ENCODE data around the gene PEPD.

Gene PEPD

GRCh38 chr19:33400856-33401682, 120.5 kb downstream of the PEPD start:
- TF ChIP-seq CTCF (IDR thresholded peaks at IDR 0.05; ENCODE audit: low read depth, low read length, missing control alignments): no peak
- no peak for DNase-seq (ENCODE audit: extremely low read depth, low read depth)
- no peak overlapping the region for H3K4me3 ChIP-seq (replicated peaks; ENCODE audit: low read depth, low read length)

- H3K4me3 ChIP-seq (replicated peaks; ENCODE audit: low read depth, low read length): no peak overlapping the region
- DNase-seq (ENCODE audit: extremely low read depth, low read depth): no peak
- TF ChIP-seq CTCF (IDR thresholded peaks at IDR 0.05; ENCODE audit: low read depth, low read length, missing control alignments): no peak
These were observed 121.6 kb downstream of the PEPD start for GRCh38 chr19:33399745-33400681.

GRCh38 chr19:33399081-33399744, 122.4 kb downstream of the PEPD start:
- no peak overlapping the region for H3K4me3 ChIP-seq (replicated peaks; ENCODE audit: low read depth, low read length)
- DNase-seq (ENCODE audit: extremely low read depth, low read depth): no peak
- TF ChIP-seq CTCF (IDR thresholded peaks at IDR 0.05; ENCODE audit: low read depth, low read length, missing control alignments): no peak

- TF ChIP-seq CTCF (IDR thresholded peaks at IDR 0.05; ENCODE audit: low read depth, low read length, missing control alignments): no peak
- DNase-seq (ENCODE audit: extremely low read depth, low read depth): no peak
- no peak overlapping the region for H3K4me3 ChIP-seq (replicated peaks; ENCODE audit: low read depth, low read length)
These were observed 123.1 kb downstream of the PEPD start for GRCh38 chr19:33398361-33399060.

GRCh38 chr19:33397536-33398360, 123.8 kb downstream of the PEPD start:
- TF ChIP-seq CTCF (IDR thresholded peaks at IDR 0.05; ENCODE audit: low read depth, low read length, missing control alignments): peak; percentile 14
- no peak for DNase-seq (ENCODE audit: extremely low read depth, low read depth)

More at GRCh38 chr19:33397536-33398360, 123.8 kb downstream of the PEPD start:
- no peak overlapping the region for H3K4me3 ChIP-seq (replicated peaks; ENCODE audit: low read depth, low read length)
